NCI-H2196 (cell line): Measurements from ENCODE around the gene PCK2.

Source experiments
- DNase-seq: peaks from one replicate; lab custom pipeline; 2025; ENCODE audit not compliant: unreplicated experiment; lab: John Stamatoyannopoulos, UW

The PCK2 gene

GRCh38 chr14:24150567-24150966, 56.5 kb downstream of the PCK2 start:
- no peak for DNase-seq

DNA sequence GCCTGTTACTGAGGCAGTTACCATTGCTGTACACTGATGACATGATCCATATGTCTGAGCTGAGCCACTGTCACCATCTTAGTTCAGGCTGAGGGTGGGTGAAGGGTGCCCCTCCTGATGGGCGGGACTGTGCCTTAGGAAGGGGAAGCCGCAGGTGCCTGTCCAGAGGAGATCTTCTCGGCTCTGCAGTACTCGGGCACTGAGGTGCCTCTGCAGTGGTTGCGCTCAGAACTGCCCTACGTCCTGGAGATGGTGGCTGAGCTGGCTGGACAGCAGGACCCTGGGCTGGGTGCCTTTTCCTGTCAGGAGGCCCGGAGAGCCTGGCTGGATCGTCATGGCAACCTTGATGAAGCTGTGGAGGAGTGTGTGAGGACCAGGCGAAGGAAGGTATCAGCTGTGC, 56.9 kb downstream of the PCK2 start:
- no peak for DNase-seq

DNA sequence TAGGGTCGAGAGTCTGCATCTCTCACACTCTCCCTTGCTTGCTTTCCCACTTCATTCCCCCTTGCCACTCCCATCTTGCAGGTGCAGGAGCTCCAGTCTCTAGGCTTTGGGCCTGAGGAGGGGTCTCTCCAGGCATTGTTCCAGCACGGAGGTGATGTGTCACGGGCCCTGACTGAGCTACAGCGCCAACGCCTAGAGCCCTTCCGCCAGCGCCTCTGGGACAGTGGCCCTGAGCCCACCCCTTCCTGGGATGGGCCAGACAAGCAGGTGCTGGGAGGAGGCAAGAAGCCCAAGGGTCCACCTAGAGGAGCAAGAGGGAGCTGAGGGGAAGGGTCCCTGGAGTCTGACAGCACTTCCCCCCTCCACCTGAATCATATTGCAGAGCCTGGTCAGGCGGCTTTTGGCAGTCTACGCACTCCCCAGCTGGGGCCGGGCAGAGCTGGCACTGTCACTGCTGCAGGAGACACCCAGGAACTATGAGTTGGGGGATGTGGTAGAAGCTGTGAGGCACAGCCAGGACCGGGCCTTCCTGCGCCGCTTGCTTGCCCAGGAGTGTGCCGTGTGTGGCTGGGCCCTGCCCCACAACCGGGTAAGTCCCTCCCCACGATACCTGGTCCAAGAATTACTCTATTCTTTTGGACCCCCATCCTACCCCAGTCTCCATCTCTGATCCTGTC, 57.4 kb downstream of the PCK2 start:
- no peak for DNase-seq
